ENCODE data around the gene SUMO4.
"Not testable (repeated sequence)": the region's sequence is repeated elsewhere in the genome, so short reads cannot be mapped to it uniquely, and the experiment has no call there.

The SUMO4 gene

GRCh38 chr6:149435919-149436586 lies 36.0 kb downstream of the SUMO4 start:
- H3K9me3 ChIP-seq (replicated peaks; ENCODE audit: low read length) = no peaks in the 10 kb centered on the region
- H3K27me3 ChIP-seq (ENCODE audit: control insufficient read depth, insufficient read depth, low read length) = no peaks in the 10 kb centered on the region
- no peak overlapping the region for H3K9ac ChIP-seq (ENCODE audit: low read depth, low read length)
- H3K4me1 ChIP-seq (ENCODE audit: control insufficient read depth, insufficient read depth, low read length) = peaks cover 6% of the 10 kb centered on the region
- H3K4me3 ChIP-seq (ENCODE audit: low read length) = no peak overlapping the region
- H3K4me2 ChIP-seq (ENCODE audit: low read length) = no peak overlapping the region
- H3K36me3 ChIP-seq (ENCODE audit: insufficient read depth, low read length) = no peaks in the 10 kb centered on the region

DNA sequence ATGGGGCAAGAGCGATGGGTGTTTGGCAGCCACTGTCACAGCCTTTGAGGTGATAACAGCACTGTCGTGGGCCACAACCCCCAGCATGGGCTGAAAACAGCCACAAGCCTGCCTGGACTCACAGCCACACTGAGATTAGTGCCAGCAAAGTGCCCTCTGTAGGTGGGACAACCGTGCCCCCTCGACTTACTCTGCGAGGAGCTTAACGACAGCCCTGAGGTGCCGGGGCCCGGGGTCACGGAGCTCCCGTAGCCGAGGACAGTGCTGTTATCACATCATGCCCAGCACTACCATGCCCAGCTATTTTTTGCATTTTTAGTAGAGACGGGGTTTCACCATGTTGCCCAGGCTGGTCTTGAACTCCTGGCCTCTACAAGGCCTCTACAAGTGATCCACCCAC lies 36.6 kb downstream of the SUMO4 start:
- no peak overlapping the region for H3K9ac ChIP-seq (ENCODE audit: low read depth, low read length)
- H3K9me3 ChIP-seq (replicated peaks; ENCODE audit: low read length) = no peaks in the 10 kb centered on the region
- H3K36me3 ChIP-seq (ENCODE audit: insufficient read depth, low read length) = no peaks in the 10 kb centered on the region
- peaks cover 6% of the 10 kb centered on the region for H3K4me1 ChIP-seq (ENCODE audit: control insufficient read depth, insufficient read depth, low read length)
- H3K27me3 ChIP-seq (ENCODE audit: control insufficient read depth, insufficient read depth, low read length) = no peaks in the 10 kb centered on the region
- H3K4me2 ChIP-seq (ENCODE audit: low read length) = no peak overlapping the region
- no peak overlapping the region for H3K4me3 ChIP-seq (ENCODE audit: low read length)

GRCh38 chr6:149437212-149437611 lies 37.1 kb downstream of the SUMO4 start:
- Histone ChIP-seq H3K27me3 (ENCODE audit: control insufficient read depth, insufficient read depth, low read length) (no peaks in the 10 kb centered on the region), H3K4me1 (ENCODE audit: control insufficient read depth, insufficient read depth, low read length) (peaks cover 1% of the 10 kb centered on the region), H3K4me2 (ENCODE audit: low read length) (no peak overlapping the region), H3K9ac (ENCODE audit: low read depth, low read length) (no peak overlapping the region), H3K9me3 (replicated peaks; ENCODE audit: low read length) (no peaks in the 10 kb centered on the region), H3K36me3 (ENCODE audit: insufficient read depth, low read length) (no peaks in the 10 kb centered on the region), H3K4me3 (ENCODE audit: low read length) (no peak overlapping the region)

GRCh38 chr6:149438855-149439254 lies 38.8 kb downstream of the SUMO4 start:
- Histone ChIP-seq H3K9me3 (replicated peaks; ENCODE audit: low read length) (no peaks in the 10 kb centered on the region), H3K4me3 (ENCODE audit: low read length) (no peak overlapping the region), H3K36me3 (ENCODE audit: insufficient read depth, low read length) (no peaks in the 10 kb centered on the region), H3K4me1 (ENCODE audit: control insufficient read depth, insufficient read depth, low read length) (no peaks in the 10 kb centered on the region), H3K9ac (ENCODE audit: low read depth, low read length) (no peak overlapping the region), H3K27me3 (ENCODE audit: control insufficient read depth, insufficient read depth, low read length) (no peaks in the 10 kb centered on the region), H3K4me2 (ENCODE audit: low read length) (no peak overlapping the region)

- Histone ChIP-seq H3K9me3 (replicated peaks; ENCODE audit: low read length) (no peaks in the 10 kb centered on the region), H3K9ac (ENCODE audit: low read depth, low read length) (no peak overlapping the region), H3K4me2 (ENCODE audit: low read length) (no peak overlapping the region), H3K4me3 (ENCODE audit: low read length) (no peak overlapping the region), H3K36me3 (ENCODE audit: insufficient read depth, low read length) (no peaks in the 10 kb centered on the region), H3K27me3 (ENCODE audit: control insufficient read depth, insufficient read depth, low read length) (no peaks in the 10 kb centered on the region), H3K4me1 (ENCODE audit: control insufficient read depth, insufficient read depth, low read length) (no peaks in the 10 kb centered on the region)
These were observed 39.6 kb downstream of the SUMO4 start for GRCh38 chr6:149439626-149440025.

DNA sequence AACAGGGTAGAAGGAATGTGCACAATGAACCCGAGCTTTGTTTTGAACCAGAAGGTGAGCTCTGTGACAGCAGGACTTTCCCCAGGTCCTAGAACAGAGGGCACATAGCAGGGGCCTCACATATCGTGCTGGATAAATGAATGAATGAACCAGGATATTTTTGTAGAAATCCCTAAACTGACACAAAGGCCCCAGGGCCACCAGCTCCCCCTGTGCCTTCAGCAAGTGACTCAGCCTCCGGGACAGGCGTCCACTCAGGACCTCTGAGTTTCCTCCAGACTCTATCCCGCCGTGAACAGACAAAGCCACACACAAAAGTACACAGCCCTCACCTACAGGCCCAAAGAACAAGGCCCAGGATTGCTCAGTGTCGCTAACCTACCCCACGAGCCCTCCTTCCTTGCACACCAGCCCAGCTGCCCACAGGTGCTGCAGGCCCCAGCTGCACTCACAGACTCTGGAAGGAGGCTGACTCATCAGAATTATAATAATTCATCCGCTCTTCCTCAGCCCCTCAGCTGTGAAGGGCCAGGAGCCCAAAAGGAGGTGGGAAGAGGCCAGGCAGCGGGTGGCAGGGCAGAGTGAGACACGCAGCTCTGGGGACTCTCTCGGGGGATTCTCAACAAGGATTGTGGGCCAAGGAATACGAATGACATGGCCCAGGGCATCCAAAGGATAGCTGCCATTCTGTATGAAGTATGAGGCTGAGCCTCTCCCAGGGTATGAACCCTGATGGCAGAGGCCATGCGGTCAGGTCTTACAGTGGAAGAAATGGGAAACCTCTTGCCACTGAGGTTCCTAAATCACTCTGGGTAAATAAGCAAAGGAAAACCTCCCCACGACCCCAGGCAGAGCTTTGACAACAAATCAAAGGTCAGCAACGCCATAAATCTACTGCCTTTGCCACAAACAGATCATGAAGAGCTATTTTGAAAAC lies 40.9 kb downstream of the SUMO4 start:
- no peak overlapping the region for H3K4me2 ChIP-seq (ENCODE audit: low read length)
- no peaks in the 10 kb centered on the region for H3K9me3 ChIP-seq (replicated peaks; ENCODE audit: low read length)

GRCh38 chr6:149441740-149442139 lies 41.7 kb downstream of the SUMO4 start:
- no peak overlapping the region for H3K4me3 ChIP-seq (ENCODE audit: low read length)
- H3K9me3 ChIP-seq (replicated peaks; ENCODE audit: low read length) = no peaks in the 10 kb centered on the region
- H3K4me2 ChIP-seq (ENCODE audit: low read length) = no peak overlapping the region
- no peaks in the 10 kb centered on the region for H3K36me3 ChIP-seq (ENCODE audit: insufficient read depth, low read length)
- no peaks in the 10 kb centered on the region for H3K27me3 ChIP-seq (ENCODE audit: control insufficient read depth, insufficient read depth, low read length)
- no peak overlapping the region for H3K9ac ChIP-seq (ENCODE audit: low read depth, low read length)
- peaks cover 10% of the 10 kb centered on the region for H3K4me1 ChIP-seq (ENCODE audit: control insufficient read depth, insufficient read depth, low read length)

More for the DNA sequence above, 40.9 kb downstream of the SUMO4 start:
- Histone ChIP-seq H3K27me3 (ENCODE audit: control insufficient read depth, insufficient read depth, low read length) (no peaks in the 10 kb centered on the region), H3K4me3 (ENCODE audit: low read length) (no peak overlapping the region), H3K9ac (ENCODE audit: low read depth, low read length) (no peak overlapping the region), H3K36me3 (ENCODE audit: insufficient read depth, low read length) (no peaks in the 10 kb centered on the region), H3K4me1 (ENCODE audit: control insufficient read depth, insufficient read depth, low read length) (peaks cover 9% of the 10 kb centered on the region)

- H3K36me3 ChIP-seq (ENCODE audit: insufficient read depth, low read length) = no peaks in the 10 kb centered on the region
- no peak overlapping the region for H3K4me2 ChIP-seq (ENCODE audit: low read length)
- H3K9me3 ChIP-seq (replicated peaks; ENCODE audit: low read length) = no peaks in the 10 kb centered on the region
- H3K4me3 ChIP-seq (ENCODE audit: low read length) = no peak overlapping the region
- H3K9ac ChIP-seq (ENCODE audit: low read depth, low read length) = no peak overlapping the region
- H3K27me3 ChIP-seq (ENCODE audit: control insufficient read depth, insufficient read depth, low read length) = no peaks in the 10 kb centered on the region
- peaks cover 10% of the 10 kb centered on the region for H3K4me1 ChIP-seq (ENCODE audit: control insufficient read depth, insufficient read depth, low read length)
These were observed 43.5 kb downstream of the SUMO4 start for GRCh38 chr6:149443411-149444181.

DNA sequence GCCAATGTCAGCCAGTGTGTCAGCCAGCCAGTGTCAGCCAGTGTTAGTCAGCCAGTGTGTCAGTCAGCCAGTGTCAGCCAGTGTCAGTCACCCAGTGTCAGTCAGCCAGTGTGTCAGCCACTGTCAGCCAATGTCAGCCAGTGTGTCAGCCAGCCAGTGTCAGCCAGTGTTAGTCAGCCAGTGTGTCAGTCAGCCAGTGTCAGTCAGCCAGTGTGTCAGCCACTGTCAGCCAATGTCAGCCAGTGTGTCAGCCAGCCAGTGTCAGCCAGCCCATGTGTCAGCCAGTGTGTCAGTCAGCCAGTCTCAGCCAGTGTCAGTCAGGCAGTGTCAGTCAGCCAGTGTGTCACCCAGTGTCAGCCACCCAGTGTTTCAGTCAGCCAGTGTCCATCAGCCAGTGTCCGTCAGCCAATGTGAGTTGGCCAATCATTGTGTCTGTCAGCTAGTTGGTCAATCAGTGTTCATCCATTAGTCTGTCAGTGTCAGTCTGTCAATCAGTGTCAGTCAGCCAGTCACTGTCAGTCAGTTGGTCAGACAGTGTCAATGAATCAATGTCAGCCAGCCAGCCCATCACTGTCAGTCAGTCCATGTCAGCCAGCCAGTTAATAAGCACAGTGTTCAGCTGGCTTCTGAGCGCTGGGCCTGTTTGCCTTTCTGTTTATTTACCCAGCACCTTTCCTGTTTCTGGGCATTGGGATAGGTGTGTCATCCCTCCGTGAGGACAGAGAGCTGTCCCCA lies 44.5 kb downstream of the SUMO4 start:
- not testable (repeated sequence) for H3K27me3 ChIP-seq (ENCODE audit: control insufficient read depth, insufficient read depth, low read length); H3K36me3 ChIP-seq (ENCODE audit: insufficient read depth, low read length); H3K9ac ChIP-seq (ENCODE audit: low read depth, low read length); H3K9me3 ChIP-seq (replicated peaks; ENCODE audit: low read length); H3K4me3 ChIP-seq (ENCODE audit: low read length); H3K4me2 ChIP-seq (ENCODE audit: low read length)
- peaks cover 10% of the 10 kb centered on the region for H3K4me1 ChIP-seq (ENCODE audit: control insufficient read depth, insufficient read depth, low read length)

GRCh38 chr6:149445095-149445466 lies 45.0 kb downstream of the SUMO4 start:
- Histone ChIP-seq H3K4me3 (ENCODE audit: low read length) (no peak overlapping the region), H3K4me1 (ENCODE audit: control insufficient read depth, insufficient read depth, low read length) (peaks cover 10% of the 10 kb centered on the region), H3K9ac (ENCODE audit: low read depth, low read length) (no peak overlapping the region), H3K27me3 (ENCODE audit: control insufficient read depth, insufficient read depth, low read length) (no peaks in the 10 kb centered on the region), H3K4me2 (ENCODE audit: low read length) (no peak overlapping the region), H3K9me3 (replicated peaks; ENCODE audit: low read length) (no peaks in the 10 kb centered on the region), H3K36me3 (ENCODE audit: insufficient read depth, low read length) (no peaks in the 10 kb centered on the region)

GRCh38 chr6:149445573-149445972 lies 45.5 kb downstream of the SUMO4 start:
- Histone ChIP-seq H3K9me3 (replicated peaks; ENCODE audit: low read length) (no peaks in the 10 kb centered on the region), H3K36me3 (ENCODE audit: insufficient read depth, low read length) (no peaks in the 10 kb centered on the region), H3K27me3 (ENCODE audit: control insufficient read depth, insufficient read depth, low read length) (no peaks in the 10 kb centered on the region), H3K4me3 (ENCODE audit: low read length) (no peak overlapping the region), H3K4me2 (ENCODE audit: low read length) (no peak overlapping the region), H3K9ac (ENCODE audit: low read depth, low read length) (no peak overlapping the region), H3K4me1 (ENCODE audit: control insufficient read depth, insufficient read depth, low read length) (peaks cover 12% of the 10 kb centered on the region)
